ENCODE data around the gene DNAH8. TPM values are rescaled to one million over a fixed set of nuclear protein-coding genes. Genes with fewer than 3 reads are reported as not detected.

Gene DNAH8
- total RNA-seq, 1 donor from 2014 or later, result not detected

- no peak for DNase-seq (ENCODE audit: low read depth)
- no peak overlapping the region for H3K4me3 ChIP-seq (ENCODE audit: low read depth, low read length)
- TF ChIP-seq CTCF (conservative IDR thresholded peaks at IDR 0.05; ENCODE audit: low read depth, low read length), result no peak
Measured at GRCh38 chr6:38901802-38902522, 186.9 kb downstream of the DNAH8 start.

- no peak for TF ChIP-seq CTCF (conservative IDR thresholded peaks at IDR 0.05; ENCODE audit: low read depth, low read length)
- DNase-seq (ENCODE audit: low read depth), result no peak
- no peak overlapping the region for H3K4me3 ChIP-seq (ENCODE audit: low read depth, low read length)
Measured at GRCh38 chr6:38906582-38906981, 191.5 kb downstream of the DNAH8 start.

GRCh38 chr6:38907264-38907663 is 192.2 kb downstream of the DNAH8 start:
- no peak overlapping the region for H3K4me3 ChIP-seq (ENCODE audit: low read depth, low read length)
- DNase-seq (ENCODE audit: low read depth), result no peak
- TF ChIP-seq CTCF (conservative IDR thresholded peaks at IDR 0.05; ENCODE audit: low read depth, low read length), result no peak

- no peak overlapping the region for H3K4me3 ChIP-seq (ENCODE audit: low read depth, low read length)
- no peak for TF ChIP-seq CTCF (conservative IDR thresholded peaks at IDR 0.05; ENCODE audit: low read depth, low read length)
- DNase-seq (ENCODE audit: low read depth), result no peak
Measured at GRCh38 chr6:38909015-38909730, 194.1 kb downstream of the DNAH8 start.

DNA sequence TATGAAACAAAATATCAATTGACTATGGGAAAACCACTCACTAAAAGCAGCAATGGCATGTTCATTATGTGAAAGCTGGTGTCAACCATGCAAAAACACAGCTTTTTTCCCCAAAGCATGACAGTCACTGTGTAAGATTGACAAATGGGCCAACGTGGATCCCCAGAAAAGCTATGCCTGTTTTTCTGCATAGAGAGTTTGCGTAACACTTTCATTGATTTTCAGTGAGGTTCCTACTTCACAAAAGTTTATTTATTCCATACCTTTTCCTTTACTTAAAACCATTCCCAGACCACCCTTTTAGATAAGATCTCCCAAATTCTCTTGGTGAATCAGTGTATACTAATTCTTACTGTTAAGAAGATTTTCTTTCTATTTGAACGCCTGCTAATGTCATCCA is 195.1 kb downstream of the DNAH8 start:
- no peak overlapping the region for H3K4me3 ChIP-seq (ENCODE audit: low read depth, low read length)
- DNase-seq (ENCODE audit: low read depth), result no peak
- no peak for TF ChIP-seq CTCF (conservative IDR thresholded peaks at IDR 0.05; ENCODE audit: low read depth, low read length)

DNA sequence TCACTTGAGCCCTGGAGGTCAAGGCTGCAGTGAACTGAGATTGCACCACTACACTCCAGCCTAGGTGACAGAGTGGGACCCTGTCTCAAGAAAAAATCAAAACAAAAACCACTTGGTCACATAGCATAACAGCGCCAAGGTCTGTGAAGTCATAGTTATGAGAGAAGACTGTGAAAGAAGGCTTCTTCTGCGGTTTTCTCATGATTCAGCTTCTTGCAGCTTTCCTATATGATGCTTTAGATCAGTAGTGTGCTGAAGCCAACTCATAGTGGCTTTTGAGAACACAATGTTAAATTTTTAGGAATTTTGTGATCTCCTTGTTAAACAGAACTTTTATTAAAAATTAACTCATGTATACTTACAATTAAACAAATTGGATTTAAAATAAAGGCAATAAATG is 197.3 kb downstream of the DNAH8 start:
- H3K4me3 ChIP-seq (ENCODE audit: low read depth, low read length), result no peak overlapping the region
- DNase-seq (ENCODE audit: low read depth), result no peak
- no peak for TF ChIP-seq CTCF (conservative IDR thresholded peaks at IDR 0.05; ENCODE audit: low read depth, low read length)
